Endothelial cell (in vitro differentiated cells): ENCODE results near the gene ITSN2. TPM values are rescaled to one million over a fixed set of nuclear protein-coding genes. Genes with fewer than 3 reads are reported as not detected.

Source experiments
- DNase-seq: peaks from one replicate; pipeline ENCODE4 v3.0.0; 2021; ENCODE audit warnings: low spot score
- H3K27ac Mint-ChIP-seq: one replicate; pipeline ENCODE4 v1.8.0; 2021; ENCODE audit warnings: mixed read lengths, inconsistent platforms; ENCODE audit not compliant: unreplicated experiment
- H3K27me3 Mint-ChIP-seq: one replicate; pipeline ENCODE4 v1.8.0; 2021; ENCODE audit warnings: mild to moderate bottlenecking, moderate library complexity, mixed read lengths, inconsistent platforms; ENCODE audit not compliant: unreplicated experiment
- H3K36me3 Mint-ChIP-seq: one replicate; pipeline ENCODE4 v1.8.0; 2021; ENCODE audit warnings: mild to moderate bottlenecking, low read depth, mixed read lengths, inconsistent platforms; ENCODE audit not compliant: unreplicated experiment
- H3K4me1 Mint-ChIP-seq: one replicate; pipeline ENCODE4 v1.8.0; 2021; ENCODE audit warnings: mild to moderate bottlenecking, mixed read lengths, inconsistent platforms; ENCODE audit not compliant: unreplicated experiment
- H3K4me3 Mint-ChIP-seq: one replicate; pipeline ENCODE4 v1.8.0; 2021; ENCODE audit warnings: mild to moderate bottlenecking, mixed read lengths, inconsistent platforms; ENCODE audit not compliant: unreplicated experiment
- H3K9me3 Mint-ChIP-seq: one replicate; pipeline ENCODE4 v1.8.0; 2021; ENCODE audit warnings: mixed read lengths, inconsistent platforms; ENCODE audit not compliant: unreplicated experiment
- total RNA-seq: library from RNA; stranded (reverse); fragmentation: NEBNext Ultra II Directional; extraction: Animal tissue kit (Norgen Biotek cat#: 25700); gene quantifications from one replicate; pipeline ENCODE4 v1.2.1, GENCODE V29; 2021; ENCODE audit not compliant: unreplicated experiment
- TF ChIP-seq, protein P1 (sequence below): fragments of 200-600 bp; sonication (generic); IDR thresholded peaks from one replicate; pipeline ENCODE4 v1.5.0; 2021; ENCODE audit warnings: antibody characterized with exemption; ENCODE audit not compliant: unreplicated experiment

ITSN2 gene
- total RNA-seq, 1 donor from 2014 or later = 73.3 TPM

DNA sequence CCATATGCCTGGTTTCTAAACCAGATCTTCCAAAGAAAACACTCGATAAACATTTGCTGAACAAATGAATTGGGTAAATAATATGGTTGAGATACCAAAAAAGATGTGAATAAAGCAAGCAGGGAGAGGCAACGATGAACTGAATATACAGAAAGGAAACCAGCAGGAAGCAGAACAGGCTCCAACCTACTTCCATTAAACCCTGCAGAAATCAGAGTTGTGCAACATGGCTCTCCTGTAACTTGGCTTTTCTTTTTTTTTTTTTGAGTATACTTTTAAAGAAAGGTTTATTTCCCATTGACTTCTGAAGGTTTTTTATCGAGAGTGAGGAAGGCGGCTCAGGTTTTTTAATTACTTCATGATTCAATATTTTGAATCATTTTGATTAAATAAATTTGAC is 23.5 kb downstream of the ITSN2 start:
- no peak for DNase-seq
- Mint-ChIP-seq H3K4me1 (peaks cover 55% of the 10 kb centered on the region), H3K9me3 (no peaks in the 10 kb centered on the region), H3K27ac (no peak overlapping the region), H3K36me3 (peaks cover under 1% of the 10 kb centered on the region), H3K27me3 (peaks cover 4% of the 10 kb centered on the region), H3K4me3 (no peak overlapping the region)
- TF ChIP-seq, protein P1, sequence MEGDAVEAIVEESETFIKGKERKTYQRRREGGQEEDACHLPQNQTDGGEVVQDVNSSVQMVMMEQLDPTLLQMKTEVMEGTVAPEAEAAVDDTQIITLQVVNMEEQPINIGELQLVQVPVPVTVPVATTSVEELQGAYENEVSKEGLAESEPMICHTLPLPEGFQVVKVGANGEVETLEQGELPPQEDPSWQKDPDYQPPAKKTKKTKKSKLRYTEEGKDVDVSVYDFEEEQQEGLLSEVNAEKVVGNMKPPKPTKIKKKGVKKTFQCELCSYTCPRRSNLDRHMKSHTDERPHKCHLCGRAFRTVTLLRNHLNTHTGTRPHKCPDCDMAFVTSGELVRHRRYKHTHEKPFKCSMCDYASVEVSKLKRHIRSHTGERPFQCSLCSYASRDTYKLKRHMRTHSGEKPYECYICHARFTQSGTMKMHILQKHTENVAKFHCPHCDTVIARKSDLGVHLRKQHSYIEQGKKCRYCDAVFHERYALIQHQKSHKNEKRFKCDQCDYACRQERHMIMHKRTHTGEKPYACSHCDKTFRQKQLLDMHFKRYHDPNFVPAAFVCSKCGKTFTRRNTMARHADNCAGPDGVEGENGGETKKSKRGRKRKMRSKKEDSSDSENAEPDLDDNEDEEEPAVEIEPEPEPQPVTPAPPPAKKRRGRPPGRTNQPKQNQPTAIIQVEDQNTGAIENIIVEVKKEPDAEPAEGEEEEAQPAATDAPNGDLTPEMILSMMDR = no peak

DNA sequence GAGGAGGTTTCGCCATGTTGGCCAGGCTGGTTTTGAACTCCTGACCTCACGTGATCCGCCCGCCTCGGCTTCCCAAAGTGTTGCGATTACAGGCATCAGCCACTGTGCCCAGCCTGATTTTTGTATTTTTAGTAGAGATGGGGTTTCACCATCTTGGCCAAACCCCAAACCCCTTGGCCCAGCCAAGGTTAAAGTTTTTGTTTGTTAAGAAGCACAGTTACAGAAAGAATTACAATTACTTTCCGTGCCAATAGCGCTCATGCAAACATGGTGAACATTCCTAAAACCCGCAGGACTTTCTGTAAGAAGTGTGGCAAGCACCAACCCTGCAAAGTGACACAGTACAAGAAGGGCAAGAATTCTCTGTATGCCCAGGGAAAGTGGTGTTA is 26.1 kb downstream of the ITSN2 start:
- no peak overlapping the region for H3K4me3 Mint-ChIP-seq
- peak overlapping the region; percentile 90 for H3K27ac Mint-ChIP-seq
- DNase-seq = no peak
- peaks cover 7% of the 10 kb centered on the region for H3K27me3 Mint-ChIP-seq
- TF ChIP-seq, protein P1 = no peak
- no peaks in the 10 kb centered on the region for H3K36me3 Mint-ChIP-seq
- no peaks in the 10 kb centered on the region for H3K9me3 Mint-ChIP-seq
- H3K4me1 Mint-ChIP-seq = peaks cover 62% of the 10 kb centered on the region

DNA sequence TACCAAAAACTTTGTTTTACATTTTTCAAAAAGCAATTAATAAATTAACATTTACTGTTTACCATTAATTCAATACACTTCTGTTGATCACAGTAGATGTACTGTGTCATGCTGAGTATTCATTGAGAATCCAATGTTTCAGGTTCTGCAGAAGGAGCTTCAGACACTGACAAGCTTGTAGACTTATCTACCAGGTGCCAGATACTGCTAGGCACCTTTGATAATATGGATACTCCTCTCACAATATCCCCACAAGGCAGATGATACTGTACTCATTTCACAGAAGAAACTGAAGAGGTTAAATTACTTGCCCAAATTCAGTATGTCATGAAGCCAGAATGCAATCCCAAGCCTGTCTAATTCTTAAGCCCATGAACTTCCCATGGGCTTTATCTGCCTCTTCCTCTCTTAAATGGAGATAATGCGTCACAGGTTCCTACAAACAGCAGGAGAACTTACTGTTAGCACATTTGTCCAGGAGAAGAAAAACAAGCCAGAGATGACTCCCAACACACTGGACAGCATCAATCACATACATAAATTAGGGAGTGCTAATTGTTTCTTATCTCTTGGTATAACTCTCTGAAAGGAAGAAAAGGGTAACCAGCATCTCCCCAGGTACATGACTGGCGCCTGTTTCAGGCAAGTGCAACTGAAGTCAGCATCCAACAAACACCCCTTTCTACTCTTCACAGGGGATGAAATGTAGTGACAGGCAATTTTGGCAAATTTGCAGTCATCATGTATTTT is 27.4 kb downstream of the ITSN2 start:
- Mint-ChIP-seq H3K27ac (peak overlapping the region; percentile 90), H3K4me1 (peaks cover 52% of the 10 kb centered on the region), H3K36me3 (no peaks in the 10 kb centered on the region), H3K9me3 (no peaks in the 10 kb centered on the region), H3K4me3 (peak overlapping the region; percentile 10), H3K27me3 (peaks cover 5% of the 10 kb centered on the region)
- no peak for DNase-seq
- TF ChIP-seq, protein P1 = no peak

DNA sequence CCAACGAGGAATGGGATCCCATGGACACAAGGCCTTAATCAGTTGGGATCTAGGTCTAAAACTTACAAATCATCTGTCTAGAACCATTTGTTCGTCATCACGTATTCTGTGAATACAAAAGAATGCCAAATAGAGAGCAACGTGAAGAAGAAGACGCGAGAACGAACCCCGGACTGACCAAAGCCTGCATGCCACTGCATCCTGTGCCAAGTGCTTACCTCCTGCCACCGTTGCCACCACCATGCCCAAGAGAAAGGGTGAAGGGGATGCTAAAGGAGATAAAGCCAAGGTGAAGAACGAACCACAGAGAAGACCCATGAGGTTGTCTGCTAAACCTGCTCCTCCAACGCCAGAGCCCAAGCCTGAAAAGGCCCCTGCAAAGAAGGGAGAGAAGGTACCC is 30.2 kb downstream of the ITSN2 start:
- no peak overlapping the region for H3K27ac Mint-ChIP-seq
- H3K27me3 Mint-ChIP-seq = peaks cover 5% of the 10 kb centered on the region
- no peak for DNase-seq
- no peaks in the 10 kb centered on the region for H3K9me3 Mint-ChIP-seq
- no peaks in the 10 kb centered on the region for H3K36me3 Mint-ChIP-seq
- TF ChIP-seq, protein P1 = no peak
- H3K4me3 Mint-ChIP-seq = peak overlapping the region; percentile 56
- H3K4me1 Mint-ChIP-seq = peaks cover 40% of the 10 kb centered on the region

DNA sequence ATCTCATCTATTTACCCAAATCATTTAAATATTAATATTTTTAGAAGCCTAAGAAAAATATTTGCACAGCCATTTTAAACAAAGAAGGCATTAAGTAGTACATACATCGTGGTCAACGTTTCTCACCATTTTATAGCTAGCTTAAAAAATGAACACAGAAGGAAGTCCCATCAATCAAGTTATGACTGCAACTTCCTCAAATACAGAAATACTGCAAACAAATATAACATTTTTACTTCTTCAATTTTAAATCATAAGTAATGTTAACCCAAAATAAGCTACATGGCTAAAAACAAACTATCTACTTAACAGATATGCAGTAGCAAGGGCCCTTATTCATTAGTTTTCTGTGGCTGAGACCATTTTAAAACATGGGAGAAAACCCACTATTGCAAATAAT is 30.6 kb downstream of the ITSN2 start:
- Mint-ChIP-seq H3K36me3 (no peaks in the 10 kb centered on the region), H3K4me3 (no peak overlapping the region), H3K27me3 (peaks cover 5% of the 10 kb centered on the region), H3K9me3 (no peaks in the 10 kb centered on the region), H3K4me1 (peaks cover 40% of the 10 kb centered on the region), H3K27ac (no peak overlapping the region)
- TF ChIP-seq, protein P1 = no peak
- DNase-seq = no peak
